Stomach (tissue), 9 donors: ENCODE measurements around the gene ABCB9. TPM values are rescaled to one million over a fixed set of nuclear protein-coding genes. Genes with fewer than 3 reads are reported as not detected.

Experiments
- DNase-seq, 2 donors: peaks; one replicate each; pipeline versions ENCODE4 v3.0.0 to v3.0.0-alpha.2; 2013 to 2019
- H3K27ac ChIP-seq, 5 donors: fragments of 200-600 bp in 4 of 5; sonication (generic) in 4 of 5; one replicate each; pipeline ENCODE4 v1.5.1; 2013 to 2019; ENCODE audit warnings: mild to moderate bottlenecking in 1 of 5, moderate library complexity in 1 of 5
- H3K27me3 ChIP-seq, 3 donors: fragments of 200-600 bp; sonication (generic); one replicate each; pipeline ENCODE4 v1.5.1; 2017 to 2019; ENCODE audit warnings: mixed run types in 1 of 3
- H3K36me3 ChIP-seq, 4 donors: fragments of 200-600 bp; sonication (generic); 1 replicate in 3 of 4; 2 replicates in 1 of 4; pipeline ENCODE4 v1.5.1; 2016 to 2019
- H3K4me1 ChIP-seq, 4 donors: fragments of 200-600 bp; sonication (generic); one replicate each; pipeline ENCODE4 v1.5.1; 2016 to 2019
- H3K4me3 ChIP-seq, 4 donors: fragments of 200-600 bp; sonication (generic) in 3 of 4; one replicate each; pipeline ENCODE4 v1.5.1; 2016 to 2019; ENCODE audit warnings: mild to moderate bottlenecking in 1 of 4
- H3K9me3 ChIP-seq, 4 donors: fragments of 200-600 bp; sonication (generic); one replicate each; pipeline ENCODE4 v1.5.1; 2016 to 2019
- CTCF ChIP-seq, 7 experiments: fragments of 450-650 bp in 4 of 7; fragments of 200-600 bp in 3 of 7; sonication (generic) in 3 of 7; IDR thresholded peaks; one replicate each; pipeline ENCODE4 v1.5.1; 2016 to 2019; ENCODE audit warnings: antibody characterized with exemption in 7 of 7, control low read depth in 2 of 7, mild to moderate bottlenecking in 1 of 7
- EP300 ChIP-seq: sonication (generic); formaldehyde crosslinking; IDR thresholded peaks from one replicate; pipeline ENCODE4 v1.6.1; 2017; ENCODE audit warnings: antibody characterized with exemption
- POLR2A ChIP-seq, 4 donors: fragments of 450-650 bp; IDR thresholded peaks; one replicate each; pipeline ENCODE4 v1.6.1; 2016; ENCODE audit warnings: antibody characterized with exemption in 4 of 4, control low read depth in 2 of 4, mild to moderate bottlenecking in 1 of 4, moderate library complexity in 1 of 4
- POLR2AphosphoS5 ChIP-seq, 3 donors: sonication (generic); formaldehyde crosslinking; IDR thresholded peaks; one replicate each; pipeline ENCODE4 v1.6.1; 2016; ENCODE audit warnings: antibody characterized with exemption in 3 of 3
- WGBS, 5 donors: extraction: QIAGEN DNeasy Blood & Tissue Kit in 3 of 5; methylation state at CpG; one replicate each; pipeline versions ENCODE4 v1.1.5 to v1.1.7; 2013 to 2018; 5-methylcytosine and 5-hydroxymethylcytosine counted together
- intact Hi-C: fragments of 100-400 bp; cut with DNase I; formaldehyde crosslinking; loops from one replicate; pipeline ENCODE4 v1.15.1; 2023; ENCODE audit warnings: low total_unique reads
- polyA plus RNA-seq, 3 donors: library from polyadenylated mRNA; stranded (reverse); fragments of 200-250 nt; gene quantifications; one replicate each; pipeline ENCODE4 v1.2.3, GENCODE V29; 2013
- total RNA-seq, 5 donors: library from RNA; depleted of rRNA; stranded (reverse); fragments of >200 nt; gene quantifications; one replicate each; pipeline versions ENCODE4 v1.1.0 to v1.2.3, GENCODE V29; 2014 to 2016
- donor health status: healthy with polysubstance abuse.
- donor health status: Bipolar disorder and iron deficiency.
- donor health status: healthy.

Gene ABCB9
- total and polyA plus RNA-seq, 8 donors = 1.2 to 29.5 (median 2.2) TPM; not detected in 1

GRCh38 chr12:122999986-123000420, 33.7 kb upstream of the ABCB9 start:
- intact Hi-C loops = no loop called here
- DNase-seq = no peak

GRCh38 chr12:122999196-122999946, 33.1 kb upstream of the ABCB9 start:
- 76 to 92% (median 89%) methylated on average over 7 to 8 of the region's 8 CpGs for WGBS, 5 donors

More at GRCh38 chr12:122999986-123000420, 33.7 kb upstream of the ABCB9 start:
- no peaks in the 10 kb centered on the region for H3K27me3 ChIP-seq
- no peak overlapping the region for H3K27ac ChIP-seq
- TF ChIP-seq CTCF (IDR thresholded peaks at IDR 0.05) = no peak
- TF ChIP-seq EP300 = no peak
- TF ChIP-seq POLR2AphosphoS5 (IDR thresholded peaks at IDR 0.05) = no peak
- TF ChIP-seq POLR2A (IDR thresholded peaks at IDR 0.05) = no peak
- 82 to 88% (median 85%) methylated on average over 18 to 20 of the region's 20 CpGs for WGBS, 5 donors
- no peak overlapping the region for H3K4me3 ChIP-seq
- peaks cover 10 to 73% (median 56%) of the 10 kb centered on the region in 4 donors for H3K36me3 ChIP-seq
- peaks cover 0 to 10% (median 10%) of the 10 kb centered on the region in 4 donors for H3K4me1 ChIP-seq
- no peaks in the 10 kb centered on the region for H3K9me3 ChIP-seq

GRCh38 chr12:122998316-122998715, 32.1 kb upstream of the ABCB9 start:
- no peak for DNase-seq
- no peak overlapping the region for H3K4me3 ChIP-seq
- no peak overlapping the region for H3K27ac ChIP-seq
- peaks cover 0 to 10% (median 10%) of the 10 kb centered on the region in 4 donors for H3K4me1 ChIP-seq
- intact Hi-C loops = no loop called here
- 56 to 89% (median 82%) methylated on average over 1 to 4 of the region's 4 CpGs for WGBS, 5 donors
- no peaks in the 10 kb centered on the region for H3K27me3 ChIP-seq
- H3K36me3 ChIP-seq = peaks cover 5 to 64% (median 48%) of the 10 kb centered on the region in 4 donors
- no peak for TF ChIP-seq POLR2AphosphoS5 (IDR thresholded peaks at IDR 0.05)
- TF ChIP-seq EP300 = no peak
- H3K9me3 ChIP-seq = no peaks in the 10 kb centered on the region

More at GRCh38 chr12:122999196-122999946, 33.1 kb upstream of the ABCB9 start:
- DNase-seq = no peak
- H3K27ac ChIP-seq = no peak overlapping the region
- peaks cover 6 to 73% (median 53%) of the 10 kb centered on the region in 4 donors for H3K36me3 ChIP-seq
- no peak overlapping the region for H3K4me3 ChIP-seq
- TF ChIP-seq POLR2AphosphoS5 (IDR thresholded peaks at IDR 0.05) = no peak
- TF ChIP-seq EP300 = no peak
- TF ChIP-seq CTCF (IDR thresholded peaks at IDR 0.05) = no peak
- no peak for TF ChIP-seq POLR2A (IDR thresholded peaks at IDR 0.05)
- no peaks in the 10 kb centered on the region for H3K27me3 ChIP-seq
- no peaks in the 10 kb centered on the region for H3K9me3 ChIP-seq
- peaks cover 0 to 10% (median 10%) of the 10 kb centered on the region in 4 donors for H3K4me1 ChIP-seq
- intact Hi-C loops = no loop called here

GRCh38 chr12:122997343-122998250, 31.3 kb upstream of the ABCB9 start:
- 91 to 96% (median 95%) methylated on average over 18 to 25 of the region's 25 CpGs for WGBS, 5 donors
- intact Hi-C loops = no loop called here
- no peak for DNase-seq
- H3K27ac ChIP-seq = no peak overlapping the region
- TF ChIP-seq EP300 (no peak), POLR2AphosphoS5 (IDR thresholded peaks at IDR 0.05) (no peak), CTCF (IDR thresholded peaks at IDR 0.05) (no peak), POLR2A (IDR thresholded peaks at IDR 0.05) (no peak)
- H3K4me3 ChIP-seq = no peak overlapping the region
- H3K36me3 ChIP-seq = peaks cover 5 to 69% (median 48%) of the 10 kb centered on the region in 4 donors
- H3K9me3 ChIP-seq = no peaks in the 10 kb centered on the region
- H3K4me1 ChIP-seq = peaks cover 0 to 10% (median 10%) of the 10 kb centered on the region in 4 donors
- H3K27me3 ChIP-seq = no peaks in the 10 kb centered on the region
